ENCODE results near the gene NAA50.

Gene NAA50

DNA sequence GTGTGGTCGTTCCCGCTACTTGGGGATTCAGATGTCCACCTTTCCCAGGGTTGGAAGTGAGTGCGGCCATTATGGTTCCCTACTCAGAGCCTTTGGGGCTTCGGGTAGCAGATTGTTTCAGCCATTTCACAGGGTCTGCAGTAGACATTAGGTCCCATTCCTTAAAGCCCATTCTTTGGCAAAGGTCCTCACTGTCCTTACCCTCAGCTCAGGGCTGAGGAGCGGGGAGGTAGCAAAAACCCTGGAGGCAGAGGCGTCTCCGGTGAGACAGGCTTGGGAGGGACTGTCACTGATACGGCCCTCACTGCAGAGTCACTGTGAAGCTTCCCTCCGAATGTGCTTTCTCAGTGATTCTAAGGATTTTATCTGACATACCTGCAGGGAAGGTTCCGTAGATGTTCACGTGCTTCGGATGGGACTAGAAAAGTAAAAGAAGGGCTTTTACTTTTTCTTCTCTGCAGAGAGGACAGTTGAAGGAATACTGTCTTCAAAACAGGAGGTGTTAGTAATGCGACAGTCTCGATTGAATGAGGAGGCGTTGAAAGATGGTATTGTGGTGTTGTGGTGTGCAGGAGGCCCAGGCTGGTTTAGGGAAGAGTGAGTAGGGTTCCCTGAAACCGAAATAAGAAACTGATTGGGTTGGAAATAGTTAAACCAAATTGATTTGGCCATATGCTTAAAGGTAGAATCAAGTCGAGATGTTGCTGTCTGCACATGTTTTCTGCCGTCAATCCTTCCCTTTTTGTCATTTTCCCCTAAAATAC, 1.4 kb upstream of the NAA50 start:
- Histone ChIP-seq H3K18ac (ENCODE audit: low read depth in 1 of 2, low read length in 2 of 2) (peak overlapping the region; percentile 68 to 93), H3K23ac (ENCODE audit: low read length in 2 of 2) (peak overlapping the region in 1 of 2 experiments; percentile 54), H4K91ac (ENCODE audit: low read length) (peak overlapping the region; percentile 14), H3K4me3 (ENCODE audit: insufficient read depth in 1 of 2, low read depth in 1 of 2, low read length in 2 of 2) (peak overlapping the region; percentile 89 to 95), H3K9ac (ENCODE audit: low read length) (peak overlapping the region; percentile 98), H2AFZ (ENCODE audit: low read depth, low read length) (peak overlapping the region; percentile 95), H2BK5ac (ENCODE audit: low read depth, low read length, poor library complexity, severe bottlenecking) (no peak overlapping the region), H3K79me1 (replicated peaks; ENCODE audit: low read length, poor library complexity, severe bottlenecking) (peaks cover 2% of the 10 kb centered on the region), H4K8ac (ENCODE audit: low read length) (peak overlapping the region; percentile 16), H3K27me3 (ENCODE audit: control insufficient read depth in 1 of 2, insufficient read depth in 1 of 2, low read length in 2 of 2) (no peaks in the 10 kb centered on the region), H3K14ac (ENCODE audit: low read length in 2 of 2) (peak overlapping the region in 1 of 2 experiments; percentile 96), H2AK5ac (ENCODE audit: low read length, severe bottlenecking) (no peak overlapping the region), H2BK120ac (ENCODE audit: low read depth, low read length) (peak overlapping the region; percentile 2), H2BK12ac (ENCODE audit: low read length in 2 of 2) (peak overlapping the region in 1 of 2 experiments; percentile 37), H2BK15ac (ENCODE audit: low read depth, poor library complexity, severe bottlenecking) (no peak overlapping the region), H3K4ac (ENCODE audit: low read depth in 1 of 2, low read length in 2 of 2) (peak overlapping the region in 1 of 2 experiments; percentile 75), H3K27ac (ENCODE audit: low read length, poor library complexity, severe bottlenecking) (peak overlapping the region; percentile 17), H3K36me3 (ENCODE audit: control insufficient read depth in 1 of 2, insufficient read depth in 2 of 2, low read depth in 1 of 2, low read length in 2 of 2) (no peaks in the 10 kb centered on the region), H3K4me1 (ENCODE audit: control insufficient read depth, insufficient read depth, low read depth, low read length) (peaks cover 3% of the 10 kb centered on the region), H3K4me2 (ENCODE audit: low read length, poor library complexity, severe bottlenecking) (peak overlapping the region; percentile 74), H3K9me3 (ENCODE audit: control insufficient read depth, low read length) (no peaks in the 10 kb centered on the region)
- DNase-seq, result peak; percentile 47
- WGBS, result under 1% methylated on average over 15 of the region's 18 CpGs

DNA sequence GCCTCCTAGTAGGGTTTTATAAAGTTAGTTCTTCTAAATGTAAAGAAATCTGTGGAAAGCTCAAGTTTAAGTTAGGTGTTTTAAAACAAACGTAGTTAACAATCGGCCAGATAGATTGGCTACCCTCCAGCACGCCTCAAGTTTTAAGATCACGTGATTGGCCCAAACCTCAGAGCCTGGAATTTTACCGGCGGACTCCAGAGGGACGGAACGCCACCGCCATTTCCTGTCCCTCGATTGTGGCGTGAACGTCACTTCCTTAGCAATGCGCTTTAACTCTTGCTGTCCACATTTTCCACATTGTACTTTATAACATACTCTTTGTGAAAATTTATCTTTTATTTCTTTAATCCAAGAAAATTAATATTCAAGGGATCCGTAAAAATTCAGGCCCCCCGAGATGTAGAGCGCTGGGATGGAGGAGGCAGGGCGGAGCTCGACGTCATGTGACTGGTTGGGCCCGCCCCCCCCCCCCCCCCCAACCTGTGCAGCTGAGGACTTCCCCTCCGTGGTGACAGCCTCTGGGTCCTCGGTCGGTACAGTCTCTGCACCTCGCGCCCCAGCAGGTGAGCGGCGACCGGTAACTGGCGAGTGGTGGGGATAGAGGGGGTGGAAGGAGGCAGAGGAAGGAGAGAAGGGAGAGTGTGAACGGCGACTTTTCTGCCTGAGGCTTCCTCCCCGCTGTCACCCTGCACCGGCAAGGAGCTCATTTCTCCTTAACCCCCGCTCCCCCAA, 666 bp upstream of the NAA50 start, which contains the start of gene ATP6V1A:
TSS of gene ATP6V1A (plus strand) at position 488 of the 735 bp plus-strand sequence. CDS start 31,719 bp downstream, outside the sequence.
- H4K91ac ChIP-seq (ENCODE audit: low read length), result peak within 1 kb of the TSS; percentile 94
- H3K36me3 ChIP-seq (ENCODE audit: control insufficient read depth in 1 of 2, insufficient read depth in 2 of 2, low read depth in 1 of 2, low read length in 2 of 2), result no peaks in the 10 kb centered on the region
- 0% methylated on average over 16 of the region's 34 CpGs for WGBS
- peak within 1 kb of the TSS; percentile 94 for H4K8ac ChIP-seq (ENCODE audit: low read length)
- H3K27ac ChIP-seq (ENCODE audit: low read length, poor library complexity, severe bottlenecking), result peak within 1 kb of the TSS; percentile 99
- H2AK5ac ChIP-seq (ENCODE audit: low read length, severe bottlenecking), result peak within 1 kb of the TSS; percentile 17
- peaks cover 2% of the 10 kb centered on the region for H3K79me1 ChIP-seq (replicated peaks; ENCODE audit: low read length, poor library complexity, severe bottlenecking)
- H3K4me3 ChIP-seq (ENCODE audit: insufficient read depth in 1 of 2, low read depth in 1 of 2, low read length in 2 of 2), result peak within 1 kb of the TSS; percentile 89 to 95
- no peaks in the 10 kb centered on the region for H3K9me3 ChIP-seq (ENCODE audit: control insufficient read depth, low read length)
- peak within 1 kb of the TSS; percentile 81 for H3K4me2 ChIP-seq (ENCODE audit: low read length, poor library complexity, severe bottlenecking)
- peak within 1 kb of the TSS; percentile 90 for H2BK5ac ChIP-seq (ENCODE audit: low read depth, low read length, poor library complexity, severe bottlenecking)
- peak within 1 kb of the TSS in 1 of 2 experiments; percentile 96 for H3K14ac ChIP-seq (ENCODE audit: low read length in 2 of 2)
- H2BK12ac ChIP-seq (ENCODE audit: low read length in 2 of 2), result peak within 1 kb of the TSS; percentile 54 to 93
- H3K23ac ChIP-seq (ENCODE audit: low read length in 2 of 2), result peak within 1 kb of the TSS in 1 of 2 experiments; percentile 54
- H2BK15ac ChIP-seq (ENCODE audit: low read depth, poor library complexity, severe bottlenecking), result peak within 1 kb of the TSS; percentile 12
- peak within 1 kb of the TSS; percentile 98 for H3K9ac ChIP-seq (ENCODE audit: low read length)
- no peaks in the 10 kb centered on the region for H3K27me3 ChIP-seq (ENCODE audit: control insufficient read depth in 1 of 2, insufficient read depth in 1 of 2, low read length in 2 of 2)
- DNase-seq, result peak; percentile 98
- H3K4ac ChIP-seq (ENCODE audit: low read depth in 1 of 2, low read length in 2 of 2), result peak within 1 kb of the TSS; percentile 70 to 98
- peak within 1 kb of the TSS; percentile 77 for H2BK120ac ChIP-seq (ENCODE audit: low read depth, low read length)
- H2AFZ ChIP-seq (ENCODE audit: low read depth, low read length), result peak within 1 kb of the TSS; percentile 95
- H3K4me1 ChIP-seq (ENCODE audit: control insufficient read depth, insufficient read depth, low read depth, low read length), result peaks cover 6% of the 10 kb centered on the region
- peak within 1 kb of the TSS; percentile 97 for H3K18ac ChIP-seq (ENCODE audit: low read depth in 1 of 2, low read length in 2 of 2)

DNA sequence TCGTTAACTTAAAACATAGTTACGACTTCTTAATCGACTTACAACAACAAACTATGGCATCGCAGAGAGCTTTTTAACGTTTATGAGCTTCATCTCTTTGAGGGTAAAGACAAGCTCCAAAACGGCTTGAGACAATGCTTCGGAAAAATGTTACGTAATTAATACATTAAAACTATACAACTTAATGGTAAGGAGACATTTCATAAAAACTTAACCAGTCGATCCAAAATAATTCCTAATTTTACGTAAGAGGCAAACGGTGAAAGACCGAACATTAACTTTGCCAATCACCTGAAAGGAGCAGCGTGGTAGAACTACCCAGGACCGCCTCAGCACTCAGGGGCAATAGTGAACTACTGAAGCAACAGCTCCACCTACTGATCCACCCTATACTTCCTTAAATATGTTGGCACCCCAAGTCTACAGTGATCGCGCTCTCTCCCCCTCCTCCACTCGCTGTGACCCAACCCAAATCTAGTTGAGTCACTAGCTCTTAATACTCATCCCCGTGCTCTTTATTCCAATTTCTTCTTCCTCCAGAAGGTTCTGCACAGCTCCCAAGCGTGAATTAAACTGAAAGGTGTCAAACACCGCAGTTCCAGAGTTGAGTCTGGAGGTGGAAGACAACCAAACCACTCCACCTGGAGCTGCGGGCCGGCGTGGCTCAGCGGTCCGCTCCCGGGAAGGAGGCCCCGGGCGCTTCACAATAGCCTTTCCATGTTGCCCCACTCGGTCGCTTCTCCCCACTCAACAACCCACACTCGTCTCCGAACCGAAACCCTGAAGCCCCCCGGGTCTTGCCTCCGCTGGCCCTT, 901 bp downstream of the NAA50 start:
- no peak overlapping the region for H2BK15ac ChIP-seq (ENCODE audit: low read depth, poor library complexity, severe bottlenecking)
- peaks cover 0 to 6% of the 10 kb centered on the region in 2 experiments for H3K36me3 ChIP-seq (ENCODE audit: control insufficient read depth in 1 of 2, insufficient read depth in 2 of 2, low read depth in 1 of 2, low read length in 2 of 2)
- DNase-seq, result peak; percentile 93
- H4K91ac ChIP-seq (ENCODE audit: low read length), result peak overlapping the region; percentile 94
- peaks cover 1% of the 10 kb centered on the region for H3K79me1 ChIP-seq (replicated peaks; ENCODE audit: low read length, poor library complexity, severe bottlenecking)
- peak overlapping the region; percentile 94 for H3K27ac ChIP-seq (ENCODE audit: low read length, poor library complexity, severe bottlenecking)
- peak overlapping the region in 1 of 2 experiments; percentile 96 for H3K14ac ChIP-seq (ENCODE audit: low read length in 2 of 2)
- peaks cover 6% of the 10 kb centered on the region for H3K4me1 ChIP-seq (ENCODE audit: control insufficient read depth, insufficient read depth, low read depth, low read length)
- peak overlapping the region; percentile 66 to 98 for H3K4ac ChIP-seq (ENCODE audit: low read depth in 1 of 2, low read length in 2 of 2)
- peak overlapping the region; percentile 87 for H2BK5ac ChIP-seq (ENCODE audit: low read depth, low read length, poor library complexity, severe bottlenecking)
- H3K18ac ChIP-seq (ENCODE audit: low read depth in 1 of 2, low read length in 2 of 2), result peak overlapping the region; percentile 97
- H3K9ac ChIP-seq (ENCODE audit: low read length), result peak overlapping the region; percentile 98
- H4K8ac ChIP-seq (ENCODE audit: low read length), result peak overlapping the region; percentile 56
- H2AFZ ChIP-seq (ENCODE audit: low read depth, low read length), result no peak overlapping the region
- peak overlapping the region; percentile 85 to 95 for H3K4me3 ChIP-seq (ENCODE audit: insufficient read depth in 1 of 2, low read depth in 1 of 2, low read length in 2 of 2)
- H2AK5ac ChIP-seq (ENCODE audit: low read length, severe bottlenecking), result peak overlapping the region; percentile 41
- WGBS, result under 1% methylated on average over 27 of the region's 35 CpGs
- no peaks in the 10 kb centered on the region for H3K9me3 ChIP-seq (ENCODE audit: control insufficient read depth, low read length)
- H2BK120ac ChIP-seq (ENCODE audit: low read depth, low read length), result peak overlapping the region; percentile 77
- peak overlapping the region; percentile 81 for H3K4me2 ChIP-seq (ENCODE audit: low read length, poor library complexity, severe bottlenecking)
- H3K23ac ChIP-seq (ENCODE audit: low read length in 2 of 2), result peak overlapping the region; percentile 45 to 96
- H3K27me3 ChIP-seq (ENCODE audit: control insufficient read depth in 1 of 2, insufficient read depth in 1 of 2, low read length in 2 of 2), result no peaks in the 10 kb centered on the region
- H2BK12ac ChIP-seq (ENCODE audit: low read length in 2 of 2), result peak overlapping the region; percentile 54 to 93
